ENCODE results near the gene RBM20.

The RBM20 gene

GRCh38 chr10:110871298-110872084, 227.4 kb downstream of the RBM20 start, which contains the start of gene PDCD4:
Gene PDCD4, plus strand, starts transcription at chr10:110871928. Its CDS starts 4,100 bp downstream, at chr10:110876028.
- peak; percentile 90 for DNase-seq (ENCODE audit: low read depth)

- peak; percentile 66 for DNase-seq (ENCODE audit: low read depth)
These were observed 228.2 kb downstream of the RBM20 start for GRCh38 chr10:110872145-110872983.

- no peak for DNase-seq (ENCODE audit: low read depth)
These were observed 229.1 kb downstream of the RBM20 start for GRCh38 chr10:110872984-110873923.

GRCh38 chr10:110873951-110874350, 229.8 kb downstream of the RBM20 start:
- no peak for DNase-seq (ENCODE audit: low read depth)

- no peak for DNase-seq (ENCODE audit: low read depth)
These were observed 231.9 kb downstream of the RBM20 start for GRCh38 chr10:110876000-110876399.

GRCh38 chr10:110876788-110877187, 232.7 kb downstream of the RBM20 start:
- DNase-seq (ENCODE audit: low read depth): no peak

GRCh38 chr10:110880012-110880411, 235.9 kb downstream of the RBM20 start:
- no peak for DNase-seq (ENCODE audit: low read depth)

- DNase-seq (ENCODE audit: low read depth): no peak
These were observed 237.1 kb downstream of the RBM20 start for GRCh38 chr10:110881247-110881646.

- no peak for DNase-seq (ENCODE audit: low read depth)
These were observed 237.8 kb downstream of the RBM20 start for GRCh38 chr10:110881905-110882304.

- DNase-seq (ENCODE audit: low read depth): no peak
These were observed 239.8 kb downstream of the RBM20 start for GRCh38 chr10:110883924-110884323.

GRCh38 chr10:110885932-110886674, 242.0 kb downstream of the RBM20 start:
- DNase-seq (ENCODE audit: low read depth): no peak

- DNase-seq (ENCODE audit: low read depth): no peak
These were observed 243.4 kb downstream of the RBM20 start for GRCh38 chr10:110887560-110887959.

Data from stimulated activated CD4-positive, alpha-beta T cell treated with anti-CD3 and anti-CD28 coated beads, Interleukin-2, amount 100 ng/mL, for 4 hours (primary cell).